Dermis lymphatic vessel endothelial cell (primary cell): ENCODE data around the gene KLF13. TPM values are rescaled to one million over a fixed set of nuclear protein-coding genes. Genes with fewer than 3 reads are reported as not detected.

Experiments used
- total RNA-seq: library from RNA; depleted of rRNA; stranded (reverse); fragments of >200 nt; gene quantifications from 2 replicates; pipeline ENCODE4 v1.2.1, GENCODE V29; 2014

The KLF13 gene
- 32.0 and 34.8 TPM in 2 replicates for total RNA-seq

DNA sequence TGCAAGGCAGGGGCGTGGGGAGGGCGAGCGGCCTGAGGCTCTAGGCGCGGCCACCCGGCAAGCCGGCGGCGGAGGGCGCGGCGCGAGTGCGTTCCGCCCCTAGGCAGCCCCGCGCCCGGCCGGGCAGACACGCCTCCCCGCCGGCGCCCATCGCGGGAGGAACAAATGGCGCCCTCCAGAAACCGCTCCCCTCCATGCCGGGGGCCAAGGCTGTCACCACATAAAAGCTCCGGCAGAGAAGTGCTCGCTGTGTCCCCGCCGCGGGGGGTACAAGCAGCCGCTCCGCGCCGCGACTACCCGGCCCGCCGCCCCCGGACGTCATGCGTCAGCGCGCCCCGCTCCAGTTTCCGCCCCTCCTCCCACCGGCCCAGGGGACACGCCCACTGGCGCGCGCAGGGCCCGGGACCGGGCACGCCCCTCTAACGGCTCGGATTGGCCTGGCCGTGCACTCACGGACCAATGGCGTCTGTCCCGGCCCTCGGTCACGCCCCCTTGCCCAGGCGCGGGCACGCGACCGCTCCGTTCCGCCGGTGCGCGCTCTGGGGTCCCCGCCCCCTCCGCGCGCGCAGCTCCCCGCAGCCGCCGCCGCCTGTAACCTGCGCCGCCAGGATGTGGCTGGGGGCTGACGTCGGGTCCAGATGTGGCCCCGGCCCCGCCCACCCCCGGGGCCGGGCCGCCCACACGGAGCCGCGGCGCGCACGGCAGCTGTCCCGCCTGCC lies at the start of gene KLF13:
Gene KLF13 (plus strand): TSS at position 680 of the 719 bp plus-strand sequence. CDS start 378 bp downstream, outside the sequence.

Other genes starting within 250 kb of the KLF13 start
- 0.11 TPM in 1 of 2 replicates, not detected in the other for gene TRPM1, start 225.1 kb upstream of the KLF13 start, total RNA-seq